Measurements from ENCODE around the gene SMAD3. TPM values are rescaled to one million over a fixed set of nuclear protein-coding genes. Genes with fewer than 3 reads are reported as not detected.

Gene SMAD3
- total and polyA plus RNA-seq, 2 of the 8 experiments (the other 6 are each of a cell fraction or from before 2014, with no cell fraction given) = 10.1 to 12.4 TPM

DNA sequence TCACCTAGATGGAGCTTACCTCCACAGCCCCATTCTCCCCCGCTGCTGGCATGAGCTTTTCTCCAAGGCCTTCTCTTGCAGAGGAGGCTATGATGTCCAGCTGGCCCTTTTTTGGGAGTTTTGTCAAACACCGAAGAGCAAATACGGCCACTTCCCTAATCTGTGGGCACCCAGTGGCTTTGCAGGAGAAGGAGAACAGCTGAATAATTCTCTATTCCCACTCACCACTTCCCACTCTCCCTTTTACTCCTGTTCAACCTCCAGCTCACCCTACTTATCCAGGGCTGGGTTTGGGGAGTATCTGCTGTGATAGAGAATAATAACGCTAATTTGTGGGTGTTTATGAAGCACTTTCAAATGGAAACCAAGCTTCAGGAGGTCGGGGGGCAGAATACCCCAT, 96.0 kb downstream of the SMAD3 start (continued):
- TF ChIP-seq ASH2L (IDR thresholded peaks at IDR 0.05; ENCODE audit: low read length) = no peak

Data from H1 (cell line).